ENCODE data around the gene B3GALT5. TPM values are rescaled to one million over a fixed set of nuclear protein-coding genes. Genes with fewer than 3 reads are reported as not detected.

B3GALT5 gene
- total RNA-seq, 6 experiments from 2014 or later, result 0.06 to 0.26 (median 0.09) TPM

DNA sequence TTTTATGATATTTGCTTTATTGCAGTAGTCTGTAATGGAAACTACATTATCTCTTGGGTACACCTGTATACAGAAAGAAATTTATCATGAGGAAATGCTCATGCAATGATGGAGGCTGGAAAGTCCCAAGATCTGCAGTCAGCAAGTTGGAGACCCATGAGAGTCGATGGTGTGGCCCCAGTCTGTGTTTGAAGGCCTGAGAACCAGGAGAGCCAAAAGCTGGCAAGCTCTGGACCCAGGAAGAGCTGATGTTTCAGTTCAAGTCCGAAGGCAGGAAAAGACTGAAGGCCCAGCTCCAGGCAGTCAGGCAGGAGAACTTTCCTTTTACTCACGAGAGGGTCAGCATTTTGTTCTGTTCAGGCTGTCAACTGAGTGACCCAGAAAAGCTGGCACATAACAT lies 42.2 kb downstream of the B3GALT5 start:
- WGBS (ENCODE audit: insufficient coverage, low coverage, low lambda C conversion rate, missing lambda C conversion rate), result 40% methylated on average over 1 of the region's 3 CpGs
- TF ChIP-seq, protein P1, sequence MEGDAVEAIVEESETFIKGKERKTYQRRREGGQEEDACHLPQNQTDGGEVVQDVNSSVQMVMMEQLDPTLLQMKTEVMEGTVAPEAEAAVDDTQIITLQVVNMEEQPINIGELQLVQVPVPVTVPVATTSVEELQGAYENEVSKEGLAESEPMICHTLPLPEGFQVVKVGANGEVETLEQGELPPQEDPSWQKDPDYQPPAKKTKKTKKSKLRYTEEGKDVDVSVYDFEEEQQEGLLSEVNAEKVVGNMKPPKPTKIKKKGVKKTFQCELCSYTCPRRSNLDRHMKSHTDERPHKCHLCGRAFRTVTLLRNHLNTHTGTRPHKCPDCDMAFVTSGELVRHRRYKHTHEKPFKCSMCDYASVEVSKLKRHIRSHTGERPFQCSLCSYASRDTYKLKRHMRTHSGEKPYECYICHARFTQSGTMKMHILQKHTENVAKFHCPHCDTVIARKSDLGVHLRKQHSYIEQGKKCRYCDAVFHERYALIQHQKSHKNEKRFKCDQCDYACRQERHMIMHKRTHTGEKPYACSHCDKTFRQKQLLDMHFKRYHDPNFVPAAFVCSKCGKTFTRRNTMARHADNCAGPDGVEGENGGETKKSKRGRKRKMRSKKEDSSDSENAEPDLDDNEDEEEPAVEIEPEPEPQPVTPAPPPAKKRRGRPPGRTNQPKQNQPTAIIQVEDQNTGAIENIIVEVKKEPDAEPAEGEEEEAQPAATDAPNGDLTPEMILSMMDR (IDR thresholded peaks at IDR 0.05), result no peak
- TF ChIP-seq POLR2A (IDR thresholded peaks at IDR 0.05), result no peak
- ATAC-seq (no peak), DNase-seq (no peak)
- Histone ChIP-seq H3K27ac (no peak overlapping the region), H3K4me3 (no peak overlapping the region), H3K9me3 (peaks cover 0 to 6% (median 0%) of the 10 kb centered on the region in 4 donors), H3K4me1 (no peaks in the 10 kb centered on the region), H3K27me3 (no peaks in the 10 kb centered on the region), H3K36me3 (no peaks in the 10 kb centered on the region)
- intact Hi-C loops (cut with DNase I), result no loop called here

DNA sequence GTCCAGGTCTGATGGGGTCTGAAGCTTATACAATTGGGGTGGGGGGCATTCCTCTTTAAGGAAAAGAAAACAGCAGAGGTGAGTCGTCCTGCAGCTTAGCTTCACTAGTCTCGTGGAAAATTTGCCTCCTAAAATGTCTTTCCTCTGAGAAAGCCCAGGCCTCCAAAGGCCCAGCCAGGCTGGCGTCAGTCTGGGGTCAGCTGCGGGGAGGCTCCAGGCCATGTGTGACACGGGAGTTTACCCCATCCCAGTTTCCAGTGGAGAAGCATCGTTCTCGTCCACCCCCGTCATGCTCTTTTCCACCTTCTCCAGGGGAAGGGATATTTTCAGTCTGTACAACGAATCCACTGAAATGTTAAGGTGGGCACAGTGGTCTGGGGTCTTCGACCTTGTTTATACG lies 42.8 kb downstream of the B3GALT5 start:
- Histone ChIP-seq H3K36me3 (no peaks in the 10 kb centered on the region), H3K4me1 (no peaks in the 10 kb centered on the region), H3K4me3 (no peak overlapping the region), H3K9me3 (peaks cover 0 to 6% (median 0%) of the 10 kb centered on the region in 4 donors), H3K27me3 (no peaks in the 10 kb centered on the region), H3K27ac (no peak overlapping the region)
- TF ChIP-seq, protein P1 (IDR thresholded peaks at IDR 0.05), result no peak
- no peak for TF ChIP-seq POLR2A (IDR thresholded peaks at IDR 0.05)
- DNase-seq (peak in 1 of 3 donors; percentile 24), ATAC-seq (no peak)
- 71% methylated on average over 7 of the region's 11 CpGs for WGBS (ENCODE audit: insufficient coverage, low coverage, low lambda C conversion rate, missing lambda C conversion rate)
- intact Hi-C loops (cut with DNase I), result no loop called here

DNA sequence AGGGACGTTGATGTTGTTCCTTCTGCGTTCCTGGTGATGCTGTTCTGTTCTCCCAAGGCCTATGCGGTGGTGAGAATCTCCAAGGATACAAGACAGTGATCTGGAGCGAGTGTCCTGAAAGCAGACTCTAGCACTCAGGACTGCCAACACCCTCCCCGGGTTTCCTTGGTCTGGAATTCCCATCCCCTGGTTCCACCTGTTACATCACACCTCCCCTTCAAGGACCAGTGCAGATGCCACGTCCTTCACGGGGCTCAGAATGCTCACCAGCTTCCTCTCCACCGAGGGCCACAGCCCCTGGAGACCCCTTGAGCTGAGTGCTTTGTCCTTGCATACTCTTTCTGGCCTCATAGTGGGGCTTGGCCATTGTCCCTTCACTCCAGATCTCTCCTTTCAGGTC lies 43.5 kb downstream of the B3GALT5 start:
- no peak for DNase-seq
- H3K4me1 ChIP-seq, result no peaks in the 10 kb centered on the region
- intact Hi-C loops (cut with DNase I), result no loop called here
- H3K9me3 ChIP-seq, result peaks cover 0 to 6% (median 0%) of the 10 kb centered on the region in 4 donors
- H3K27ac ChIP-seq, result no peak overlapping the region
- H3K4me3 ChIP-seq, result no peak overlapping the region
- WGBS (ENCODE audit: insufficient coverage, low coverage, low lambda C conversion rate, missing lambda C conversion rate), result 79% methylated on average over 3 of the region's 8 CpGs
- no peaks in the 10 kb centered on the region for H3K36me3 ChIP-seq
- TF ChIP-seq, protein P1 (IDR thresholded peaks at IDR 0.05), result no peak
- no peak for TF ChIP-seq POLR2A (IDR thresholded peaks at IDR 0.05)
- no peaks in the 10 kb centered on the region for H3K27me3 ChIP-seq
- no peak for ATAC-seq

DNA sequence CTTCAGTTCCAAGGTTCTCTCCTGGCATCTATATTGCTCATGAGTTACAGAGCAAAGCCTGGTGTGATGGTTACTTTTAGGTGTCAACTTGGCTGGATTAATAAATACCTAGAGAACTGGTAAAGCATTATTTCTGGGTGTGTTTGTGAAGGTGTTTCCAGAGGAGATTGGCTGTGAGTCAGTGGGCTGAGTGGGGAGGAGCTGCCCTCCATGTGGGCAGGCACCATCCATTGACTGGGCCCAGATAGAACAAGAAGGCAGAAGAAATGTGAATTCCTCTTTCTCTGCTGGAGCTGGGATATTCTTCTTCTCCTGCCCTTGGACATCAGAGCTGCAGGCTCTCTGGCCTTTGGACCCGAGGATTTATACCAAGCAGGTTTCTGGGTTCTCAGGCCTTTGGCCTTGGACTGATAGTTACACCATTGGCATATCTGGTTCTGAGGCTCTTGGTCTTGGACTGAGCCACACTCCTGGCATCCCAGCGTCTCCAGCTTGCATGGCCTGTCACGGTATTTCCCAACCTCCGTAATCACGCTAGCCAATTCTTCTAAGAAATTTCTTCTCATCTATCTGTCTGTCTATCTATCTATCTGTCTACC lies 44.5 kb downstream of the B3GALT5 start:
- intact Hi-C loops (cut with DNase I), result no loop called here
- Histone ChIP-seq H3K4me1 (no peaks in the 10 kb centered on the region), H3K9me3 (peaks cover 0 to 6% (median 0%) of the 10 kb centered on the region in 4 donors), H3K27me3 (no peaks in the 10 kb centered on the region), H3K36me3 (no peaks in the 10 kb centered on the region), H3K4me3 (no peak overlapping the region), H3K27ac (no peak overlapping the region)
- DNase-seq, result no peak
- TF ChIP-seq, protein P1 (IDR thresholded peaks at IDR 0.05), result no peak
- TF ChIP-seq POLR2A (IDR thresholded peaks at IDR 0.05), result no peak
- WGBS (ENCODE audit: insufficient coverage, low coverage, low lambda C conversion rate, missing lambda C conversion rate), result 93% methylated on average over 4 of the region's 5 CpGs
- ATAC-seq, result no peak
